Effector memory CD8-positive, alpha-beta T cell (primary cell): ENCODE measurements around the gene RBM4.
A peak's percentile ranks its signal among the peaks of the same experiment; 100 is the strongest.
"Not testable (repeated sequence)": the region's sequence is repeated elsewhere in the genome, so short reads cannot be mapped to it uniquely, and the experiment has no call there.

Source experiments
- ATAC-seq: fragments of 150-1000 bp; cut with Tn5 transposase; replicated peaks from 2 replicates; pipeline ENCODE4 v1.10.0; 2021; ENCODE audit warnings: mild to moderate bottlenecking, moderate library complexity
- DNase-seq, 3 experiments: peaks; one replicate each; pipeline ENCODE4 v3.0.0; 2021
- H3K27ac Mint-ChIP-seq, 2 donors: one replicate each; pipeline ENCODE4 v1.8.0; 2022; ENCODE audit warnings: mild to moderate bottlenecking in 2 of 2, mixed read lengths in 2 of 2, moderate library complexity in 2 of 2
- H3K27me3 Mint-ChIP-seq, 2 donors: one replicate each; pipeline ENCODE4 v1.8.0; 2022; ENCODE audit warnings: mixed read lengths in 2 of 2
- H3K36me3 Mint-ChIP-seq: one replicate; pipeline ENCODE4 v1.8.0; 2022; ENCODE audit warnings: mild to moderate bottlenecking, moderate library complexity, mixed read lengths; ENCODE audit not compliant: insufficient read depth
- H3K4me1 Mint-ChIP-seq, 2 donors: one replicate each; pipeline ENCODE4 v1.8.0; 2022; ENCODE audit warnings: low read depth in 2 of 2, mixed read lengths in 2 of 2
- H3K4me3 Mint-ChIP-seq, 2 donors: one replicate each; pipeline ENCODE4 v1.8.0; 2022; ENCODE audit warnings: mild to moderate bottlenecking in 2 of 2, mixed read lengths in 2 of 2, moderate library complexity in 2 of 2
- H3K9me3 Mint-ChIP-seq, 2 donors: one replicate each; pipeline ENCODE4 v1.8.0; 2022; ENCODE audit warnings: mixed read lengths in 2 of 2
- total RNA-seq, 9 experiments: gene quantifications; one replicate each; lab custom pipeline; 2026; lab: John Stamatoyannopoulos, UW

Gene RBM4
- 19.2 to 91.4 (median 40.2) reads per million in 9 experiments for total RNA-seq

GRCh38 chr11:66638177-66639065 lies at the start of gene RBM4:
TSS of gene RBM4 (plus strand) at chr11:66638703. CDS start at chr11:66639712, 1,009 bp downstream.
- peaks cover 48 to 54% of the 10 kb centered on the region in 2 donors for H3K4me1 Mint-ChIP-seq
- H3K4me3 Mint-ChIP-seq, result peak within 1 kb of the TSS; percentile 97 to 98
- peak within 1 kb of the TSS; percentile 95 to 99 for H3K27ac Mint-ChIP-seq
- H3K27me3 Mint-ChIP-seq, result no peaks in the 10 kb centered on the region
- H3K9me3 Mint-ChIP-seq, result no peaks in the 10 kb centered on the region
- DNase-seq (peak; percentile 95 to 96 (median 95)), ATAC-seq (peak; percentile 90)
- H3K36me3 Mint-ChIP-seq, result peaks cover 95% of the 10 kb centered on the region

GRCh38 chr11:66589315-66589714 lies 49.2 kb upstream of the RBM4 start:
- H3K4me3 Mint-ChIP-seq, ATAC-seq, H3K27me3 Mint-ChIP-seq, DNase-seq, H3K9me3 Mint-ChIP-seq, H3K27ac Mint-ChIP-seq: not testable (repeated sequence)
- H3K4me1 Mint-ChIP-seq, result peaks cover 5 to 20% of the 10 kb centered on the region in 2 donors
- peaks cover 16% of the 10 kb centered on the region for H3K36me3 Mint-ChIP-seq

- ATAC-seq, result no peak
- peak overlapping the region in 1 of 2 donors; percentile 44 for H3K27ac Mint-ChIP-seq
These were observed 48.4 kb upstream of the RBM4 start for GRCh38 chr11:66589996-66590675.

GRCh38 chr11:66591175-66591574 lies 47.3 kb upstream of the RBM4 start:
- Mint-ChIP-seq H3K4me1 (peaks cover 16 to 35% of the 10 kb centered on the region in 2 donors), H3K9me3 (no peaks in the 10 kb centered on the region), H3K36me3 (peaks cover 19% of the 10 kb centered on the region), H3K4me3 (peak overlapping the region in 1 of 2 donors; percentile 93), H3K27ac (no peak overlapping the region), H3K27me3 (no peaks in the 10 kb centered on the region)
- DNase-seq (no peak), ATAC-seq (no peak)

More at GRCh38 chr11:66589996-66590675, 48.4 kb upstream of the RBM4 start:
- Mint-ChIP-seq H3K9me3 (no peaks in the 10 kb centered on the region), H3K4me1 (peaks cover 11 to 26% of the 10 kb centered on the region in 2 donors), H3K27me3 (no peaks in the 10 kb centered on the region), H3K4me3 (no peak overlapping the region), H3K36me3 (peaks cover 19% of the 10 kb centered on the region)
- DNase-seq, result no peak

GRCh38 chr11:66592457-66593302 lies 45.8 kb upstream of the RBM4 start, which contains the start of the genes CCDC87 and CCS:
TSS of gene CCDC87 (minus strand) at chr11:66593063. CDS start at chr11:66593015, 48 bp downstream.
TSS of gene CCS (plus strand) at chr11:66593185. CDS start at chr11:66593262, 77 bp downstream.
- Mint-ChIP-seq H3K27ac (peak within 1 kb of the TSS; percentile 97 to 98), H3K9me3 (no peaks in the 10 kb centered on the region), H3K4me3 (peak within 1 kb of the TSS; percentile 93 to 96), H3K27me3 (no peaks in the 10 kb centered on the region), H3K36me3 (peaks cover 19% of the 10 kb centered on the region), H3K4me1 (peaks cover 16 to 35% of the 10 kb centered on the region in 2 donors)
- DNase-seq (peak; percentile 94 to 97 (median 96)), ATAC-seq (peak; percentile 93)

GRCh38 chr11:66593303-66593635 lies 45.2 kb upstream of the RBM4 start:
- peak in 1 of 3 experiments; percentile 4 for DNase-seq
- peaks cover 19% of the 10 kb centered on the region for H3K36me3 Mint-ChIP-seq
- H3K4me3 Mint-ChIP-seq, result peak overlapping the region; percentile 93 to 96
- no peaks in the 10 kb centered on the region for H3K27me3 Mint-ChIP-seq
- no peak for ATAC-seq
- no peaks in the 10 kb centered on the region for H3K9me3 Mint-ChIP-seq
- H3K27ac Mint-ChIP-seq, result peak overlapping the region; percentile 97 to 98
- peaks cover 16 to 35% of the 10 kb centered on the region in 2 donors for H3K4me1 Mint-ChIP-seq

GRCh38 chr11:66593650-66594049 lies 44.9 kb upstream of the RBM4 start:
- Mint-ChIP-seq H3K4me1 (peaks cover 16 to 35% of the 10 kb centered on the region in 2 donors), H3K36me3 (peaks cover 19% of the 10 kb centered on the region), H3K27ac (peak overlapping the region; percentile 97 to 98), H3K27me3 (no peaks in the 10 kb centered on the region), H3K9me3 (no peaks in the 10 kb centered on the region), H3K4me3 (peak overlapping the region; percentile 93 to 96)
- no peak for ATAC-seq
- no peak for DNase-seq

GRCh38 chr11:66595245-66595904 lies 43.1 kb upstream of the RBM4 start:
- Mint-ChIP-seq H3K27me3 (no peaks in the 10 kb centered on the region), H3K4me3 (peak overlapping the region in 1 of 2 donors; percentile 96), H3K4me1 (peaks cover 16 to 35% of the 10 kb centered on the region in 2 donors), H3K9me3 (no peaks in the 10 kb centered on the region), H3K36me3 (peaks cover 19% of the 10 kb centered on the region), H3K27ac (peak overlapping the region in 1 of 2 donors; percentile 87)
- DNase-seq (no peak), ATAC-seq (no peak)

- ATAC-seq, result no peak
- H3K27me3 Mint-ChIP-seq, result no peaks in the 10 kb centered on the region
- no peak overlapping the region for H3K27ac Mint-ChIP-seq
- no peak overlapping the region for H3K4me3 Mint-ChIP-seq
- no peak for DNase-seq
- H3K9me3 Mint-ChIP-seq, result no peaks in the 10 kb centered on the region
- peaks cover 12 to 17% of the 10 kb centered on the region in 2 donors for H3K4me1 Mint-ChIP-seq
- peaks cover 6% of the 10 kb centered on the region for H3K36me3 Mint-ChIP-seq
These were observed 39.5 kb upstream of the RBM4 start for GRCh38 chr11:66598993-66599392.

- Mint-ChIP-seq H3K27ac (no peak overlapping the region), H3K4me3 (no peak overlapping the region), H3K36me3 (peaks cover 7% of the 10 kb centered on the region), H3K27me3 (no peaks in the 10 kb centered on the region), H3K4me1 (peaks cover 5 to 10% of the 10 kb centered on the region in 2 donors), H3K9me3 (no peaks in the 10 kb centered on the region)
- DNase-seq, result no peak
- no peak for ATAC-seq
These were observed 38.3 kb upstream of the RBM4 start for GRCh38 chr11:66600219-66600618.

GRCh38 chr11:66600631-66601233 lies 37.8 kb upstream of the RBM4 start:
- H3K4me1 Mint-ChIP-seq, result peaks cover 0 to 5% of the 10 kb centered on the region in 2 donors
- H3K36me3 Mint-ChIP-seq, result peaks cover 7% of the 10 kb centered on the region
- no peak for ATAC-seq

GRCh38 chr11:66603072-66603471 lies 35.4 kb upstream of the RBM4 start:
- H3K27ac Mint-ChIP-seq, result no peak overlapping the region
- H3K4me3 Mint-ChIP-seq, result no peak overlapping the region
- no peaks in the 10 kb centered on the region for H3K27me3 Mint-ChIP-seq
- peaks cover 0 to 2% of the 10 kb centered on the region in 2 donors for H3K4me1 Mint-ChIP-seq
- no peak for ATAC-seq
- peaks cover 10% of the 10 kb centered on the region for H3K36me3 Mint-ChIP-seq
- DNase-seq, result no peak
- no peaks in the 10 kb centered on the region for H3K9me3 Mint-ChIP-seq

More at GRCh38 chr11:66600631-66601233, 37.8 kb upstream of the RBM4 start:
- Mint-ChIP-seq H3K9me3 (no peaks in the 10 kb centered on the region), H3K27me3 (no peaks in the 10 kb centered on the region), H3K27ac (no peak overlapping the region), H3K4me3 (no peak overlapping the region)
- DNase-seq, result no peak
